Subcutaneous abdominal adipose tissue (tissue), 5 donors: ENCODE data around the gene GCSH.

ENCODE experiments used
- H3K27ac ChIP-seq: one replicate; pipeline ENCODE4 v1.7.0; 2013; ENCODE audit warnings: low read depth, mild to moderate bottlenecking, inconsistent platforms, low read length, moderate library complexity
- H3K27me3 ChIP-seq, 5 donors: one replicate each; pipeline ENCODE4 v1.7.0; 2013; ENCODE audit warnings: low read length in 5 of 5, inconsistent platforms in 1 of 5; ENCODE audit not compliant: control insufficient read depth in 5 of 5, insufficient read depth in 4 of 5
- H3K36me3 ChIP-seq, 5 donors: one replicate each; pipeline ENCODE4 v1.7.0; 2013; ENCODE audit warnings: low read length in 5 of 5; ENCODE audit not compliant: control insufficient read depth in 5 of 5, insufficient read depth in 5 of 5
- H3K4me1 ChIP-seq, 5 donors: one replicate each; pipeline ENCODE4 v1.7.0; 2013; ENCODE audit warnings: low read length in 5 of 5, mild to moderate bottlenecking in 3 of 5, moderate library complexity in 1 of 5; ENCODE audit not compliant: control insufficient read depth in 5 of 5, insufficient read depth in 5 of 5
- H3K4me3 ChIP-seq, 5 donors: one replicate each; pipeline ENCODE4 v1.7.0; 2013; ENCODE audit warnings: low read length in 5 of 5, low read depth in 1 of 5
- H3K9ac ChIP-seq, 5 donors: one replicate each; pipeline ENCODE4 v1.7.0; 2013; ENCODE audit warnings: low read length in 5 of 5, mild to moderate bottlenecking in 4 of 5, moderate library complexity in 3 of 5
- H3K9me3 ChIP-seq, 5 donors: one replicate each; pipeline ENCODE4 v1.7.0; 2013; ENCODE audit warnings: low read length in 5 of 5; ENCODE audit not compliant: control insufficient read depth in 5 of 5
- donor health status: healthy.
- donor health status: healthy.
- donor health status: healthy.
- donor health status: healthy.
- donor health status: healthy.

GCSH gene

DNA sequence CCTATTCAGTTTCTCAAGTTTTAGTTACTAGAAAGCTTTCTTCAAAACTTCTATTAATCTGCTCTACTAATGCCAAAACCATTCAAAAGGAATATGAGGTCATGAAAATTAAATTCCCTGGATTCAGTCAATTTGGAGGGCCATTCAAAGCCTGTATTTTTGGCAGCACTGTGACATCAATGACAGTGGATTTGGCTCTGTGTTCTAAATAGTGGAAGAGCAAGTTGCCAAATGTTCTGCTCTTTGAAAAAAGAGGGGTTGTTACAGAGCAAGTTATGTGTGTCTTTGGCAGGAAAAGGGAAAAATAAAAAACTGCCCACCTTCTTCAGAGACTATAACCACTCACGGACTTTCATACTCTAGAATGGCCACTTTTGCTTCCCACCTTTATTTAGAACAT lies 16.0 kb downstream of the GCSH start:
- no peaks in the 10 kb centered on the region for H3K27me3 ChIP-seq
- no peak overlapping the region for H3K27ac ChIP-seq
- no peak overlapping the region for H3K9ac ChIP-seq
- H3K4me3 ChIP-seq, result no peak overlapping the region
- no peaks in the 10 kb centered on the region for H3K9me3 ChIP-seq
- H3K36me3 ChIP-seq, result peaks cover 0 to 19% (median 8%) of the 10 kb centered on the region in 5 donors
- H3K4me1 ChIP-seq, result peaks cover 1 to 12% (median 10%) of the 10 kb centered on the region in 5 donors

DNA sequence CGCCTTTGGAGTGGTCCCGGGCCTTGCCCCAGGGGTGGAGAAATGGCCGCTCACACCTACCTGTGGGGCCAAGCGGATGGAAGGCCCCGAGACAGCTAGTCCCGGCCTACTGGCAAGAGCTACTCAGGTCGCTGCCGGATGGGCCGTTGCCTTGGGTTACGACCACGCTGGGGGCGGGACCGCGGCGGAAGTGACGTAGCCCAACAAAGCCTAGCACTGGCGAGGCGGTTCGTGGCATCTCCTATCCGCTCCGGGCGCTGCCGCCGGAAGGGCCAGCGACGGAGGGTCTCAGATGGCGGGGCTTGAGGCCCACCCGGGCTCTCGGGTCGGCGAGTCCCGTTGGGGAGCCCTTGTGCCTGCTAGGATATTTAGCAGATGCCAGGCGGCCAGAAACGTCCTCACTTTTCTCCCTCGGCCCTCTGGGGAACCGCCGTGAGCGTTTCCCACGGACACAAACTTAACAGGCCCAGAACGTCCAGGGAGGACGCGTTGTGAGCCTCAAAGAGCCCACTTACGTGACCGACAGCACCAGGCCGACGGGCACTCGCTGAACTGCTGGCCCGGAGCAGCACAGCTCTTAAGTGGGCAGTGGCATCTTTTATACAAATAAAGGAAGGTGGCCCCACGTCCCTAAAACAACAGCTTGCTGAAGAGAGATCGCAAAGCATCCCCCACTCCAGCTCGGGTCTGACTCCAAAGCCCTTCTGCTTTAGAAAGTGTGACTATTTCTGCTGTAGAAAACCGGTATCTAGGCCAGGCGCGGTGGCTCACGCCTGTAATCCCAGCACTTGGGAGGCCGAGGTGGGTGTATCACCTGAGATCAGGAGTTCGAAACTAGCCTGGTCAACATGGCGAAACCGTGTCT lies 18.9 kb downstream of the GCSH start, which contains the start of gene C16orf46:
C16orf46 (minus strand) TSS at position 163 of the 865 bp plus-strand sequence. CDS start 13,283 bp downstream, outside the sequence.
- peak within 1 kb of the TSS; percentile 63 to 97 (median 91) for H3K9ac ChIP-seq
- H3K9me3 ChIP-seq, result no peaks in the 10 kb centered on the region
- H3K36me3 ChIP-seq, result peaks cover 0 to 8% (median 0%) of the 10 kb centered on the region in 5 donors
- peaks cover 1 to 12% (median 10%) of the 10 kb centered on the region in 5 donors for H3K4me1 ChIP-seq
- peak within 1 kb of the TSS; percentile 89 for H3K27ac ChIP-seq
- H3K27me3 ChIP-seq, result no peaks in the 10 kb centered on the region
- peak within 1 kb of the TSS; percentile 82 to 93 (median 91) for H3K4me3 ChIP-seq

DNA sequence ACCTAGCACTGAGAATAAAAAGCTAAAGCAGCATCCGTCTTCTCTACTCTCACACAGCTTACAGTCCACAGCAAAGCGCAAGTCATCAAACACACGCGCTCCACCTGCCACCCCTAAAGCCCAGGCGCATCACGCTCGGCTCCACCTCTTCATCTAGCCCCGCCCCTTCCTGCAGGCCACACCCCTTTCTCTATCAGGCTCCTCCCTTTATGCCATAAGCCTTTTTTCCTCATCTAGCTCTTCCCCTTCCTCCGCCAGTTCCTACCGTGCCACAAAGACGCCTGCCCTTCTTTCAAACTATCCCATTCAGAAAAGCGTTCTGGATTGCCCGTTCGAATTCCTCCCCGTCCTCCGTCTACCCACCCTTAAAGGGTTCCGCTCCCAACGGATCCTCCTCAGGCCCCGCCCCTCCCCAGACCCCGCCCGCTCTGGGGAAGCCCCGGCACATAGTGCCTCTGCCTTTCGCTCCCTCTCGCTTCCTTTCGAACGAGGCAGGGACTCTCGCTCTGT lies 19.6 kb downstream of the GCSH start:
- no peaks in the 10 kb centered on the region for H3K27me3 ChIP-seq
- H3K9me3 ChIP-seq, result no peaks in the 10 kb centered on the region
- H3K4me3 ChIP-seq, result peak overlapping the region; percentile 82 to 93 (median 91)
- peak overlapping the region; percentile 89 for H3K27ac ChIP-seq
- H3K36me3 ChIP-seq, result peaks cover 0 to 5% (median 0%) of the 10 kb centered on the region in 5 donors
- H3K4me1 ChIP-seq, result peaks cover 1 to 12% (median 10%) of the 10 kb centered on the region in 5 donors
- H3K9ac ChIP-seq, result peak overlapping the region; percentile 48 to 97 (median 91)

DNA sequence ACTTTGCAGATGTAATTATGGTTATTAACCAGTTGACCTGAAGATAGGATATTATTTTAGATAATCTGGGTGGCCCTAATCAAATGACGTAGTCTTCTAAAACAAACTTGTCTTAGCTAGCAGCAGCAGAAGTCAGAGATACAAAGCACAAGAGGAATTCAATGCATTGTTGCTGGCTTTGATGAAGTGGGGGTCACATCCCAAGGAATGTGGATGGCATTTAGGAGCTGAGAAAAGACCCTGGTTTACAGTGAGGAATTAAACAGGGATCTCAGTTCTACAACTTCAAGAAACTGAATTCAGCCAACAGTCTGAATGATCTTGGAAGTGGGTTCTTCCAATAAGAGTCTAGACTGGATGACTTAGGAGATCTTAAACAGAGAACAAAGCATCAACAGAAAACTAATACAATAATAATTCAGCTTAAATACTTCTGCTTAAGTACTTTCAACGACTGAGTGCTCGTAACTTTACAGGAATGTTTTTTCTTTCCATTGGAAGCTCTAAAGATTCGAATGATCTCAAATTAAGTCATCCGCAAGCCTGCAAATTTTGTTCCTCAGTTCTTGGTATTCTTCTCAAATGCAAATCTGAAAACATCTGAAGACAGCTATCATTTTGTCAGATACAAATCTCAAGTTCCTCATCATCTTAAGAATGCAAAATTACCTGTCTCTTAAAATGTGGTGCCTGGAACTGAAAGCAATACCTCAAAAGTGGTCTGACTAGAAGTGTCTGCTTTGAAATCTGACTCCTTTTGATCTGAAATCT lies 22.4 kb downstream of the GCSH start:
- H3K4me3 ChIP-seq, result no peak overlapping the region
- no peak overlapping the region for H3K9ac ChIP-seq
- no peaks in the 10 kb centered on the region for H3K27me3 ChIP-seq
- no peaks in the 10 kb centered on the region for H3K9me3 ChIP-seq
- H3K36me3 ChIP-seq, result no peaks in the 10 kb centered on the region
- peaks cover 1 to 12% (median 10%) of the 10 kb centered on the region in 5 donors for H3K4me1 ChIP-seq
- no peak overlapping the region for H3K27ac ChIP-seq

DNA sequence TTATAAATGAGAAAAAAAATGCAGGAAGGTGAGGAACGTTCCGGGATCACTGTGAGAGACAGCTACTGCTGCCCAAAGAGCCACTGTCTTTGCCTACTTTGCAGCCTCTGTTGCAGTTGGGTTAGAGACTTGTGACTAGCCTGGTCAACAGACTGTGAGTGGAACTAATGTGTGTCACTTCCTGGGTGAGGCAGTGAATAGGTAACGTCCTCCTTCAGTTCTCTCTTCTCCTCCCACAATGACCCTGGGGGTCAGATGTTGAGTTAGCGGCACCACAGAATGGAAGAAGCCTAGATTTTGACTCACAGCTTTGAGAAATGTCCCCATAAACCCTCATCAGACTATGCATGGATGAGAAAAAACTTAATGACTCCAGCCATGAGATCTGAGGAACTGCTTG lies 24.4 kb downstream of the GCSH start:
- no peaks in the 10 kb centered on the region for H3K9me3 ChIP-seq
- H3K4me3 ChIP-seq, result no peak overlapping the region
- H3K9ac ChIP-seq, result no peak overlapping the region
- H3K36me3 ChIP-seq, result no peaks in the 10 kb centered on the region
- H3K27ac ChIP-seq, result no peak overlapping the region
- H3K4me1 ChIP-seq, result peaks cover 0 to 6% (median 5%) of the 10 kb centered on the region in 5 donors
- H3K27me3 ChIP-seq, result no peaks in the 10 kb centered on the region

DNA sequence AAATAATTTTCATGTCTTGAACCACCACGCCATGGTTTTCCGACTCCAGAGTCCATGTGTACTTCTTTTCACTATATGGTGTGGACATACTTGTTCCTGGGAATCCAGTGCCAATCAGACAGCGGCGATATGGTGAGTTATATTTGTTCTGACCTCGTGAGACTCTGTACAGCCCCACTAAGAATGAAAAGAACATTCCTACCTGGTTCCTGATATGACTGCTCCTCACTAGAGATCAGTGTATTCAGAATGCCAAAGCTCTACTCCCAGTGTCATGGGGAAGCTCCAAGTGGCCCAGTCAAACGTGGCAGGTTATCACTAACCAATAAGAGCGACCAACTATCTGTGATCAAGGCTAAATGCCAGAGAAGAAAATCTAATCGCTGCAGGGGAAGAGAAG lies 25.2 kb downstream of the GCSH start:
- H3K36me3 ChIP-seq, result no peaks in the 10 kb centered on the region
- H3K9ac ChIP-seq, result no peak overlapping the region
- H3K27me3 ChIP-seq, result no peaks in the 10 kb centered on the region
- no peak overlapping the region for H3K27ac ChIP-seq
- H3K9me3 ChIP-seq, result no peaks in the 10 kb centered on the region
- H3K4me3 ChIP-seq, result no peak overlapping the region
- H3K4me1 ChIP-seq, result no peaks in the 10 kb centered on the region

DNA sequence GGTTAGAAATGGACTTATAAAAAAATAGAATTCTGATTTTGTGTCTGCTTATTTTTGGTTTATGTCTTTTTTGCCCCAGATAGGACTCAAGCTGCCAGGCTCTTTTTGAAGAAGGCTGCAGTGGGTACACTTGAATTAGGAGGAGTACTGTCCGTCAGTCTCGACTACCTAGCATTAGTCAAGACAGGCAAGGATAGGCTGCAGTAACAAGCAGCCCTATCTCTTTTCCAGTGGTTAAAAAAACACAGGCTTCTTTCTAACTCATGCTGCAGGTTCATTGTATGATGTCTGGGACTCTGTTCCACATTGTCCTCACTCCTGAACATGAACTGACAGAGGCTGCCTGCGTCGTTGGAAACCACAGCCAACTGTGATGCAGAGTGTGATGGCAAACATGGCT lies 27.1 kb downstream of the GCSH start:
- H3K36me3 ChIP-seq, result no peaks in the 10 kb centered on the region
- no peak overlapping the region for H3K27ac ChIP-seq
- H3K4me1 ChIP-seq, result no peaks in the 10 kb centered on the region
- H3K4me3 ChIP-seq, result no peak overlapping the region
- no peaks in the 10 kb centered on the region for H3K27me3 ChIP-seq
- no peak overlapping the region for H3K9ac ChIP-seq
- no peaks in the 10 kb centered on the region for H3K9me3 ChIP-seq

DNA sequence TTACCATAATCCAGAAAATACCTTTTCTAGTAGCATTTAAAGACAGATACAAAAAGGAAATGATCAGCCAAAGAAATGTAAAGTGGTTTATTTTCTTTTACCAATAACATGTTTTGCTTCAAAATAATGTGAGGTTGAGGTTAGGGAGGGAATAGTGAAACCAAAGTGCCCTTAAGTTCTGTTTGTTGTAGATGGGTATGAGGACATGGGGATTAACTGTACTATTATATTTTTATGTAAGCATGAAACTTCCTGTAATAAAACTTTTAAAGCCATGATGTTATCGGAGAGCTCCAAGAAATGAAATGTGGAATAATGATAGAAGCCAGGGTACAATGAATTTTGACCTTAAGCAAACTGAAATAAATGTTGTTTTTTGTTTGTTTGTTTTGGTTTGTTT lies 29.0 kb downstream of the GCSH start:
- Histone ChIP-seq H3K9ac (no peak overlapping the region), H3K27ac (no peak overlapping the region), H3K4me1 (no peaks in the 10 kb centered on the region)

DNA sequence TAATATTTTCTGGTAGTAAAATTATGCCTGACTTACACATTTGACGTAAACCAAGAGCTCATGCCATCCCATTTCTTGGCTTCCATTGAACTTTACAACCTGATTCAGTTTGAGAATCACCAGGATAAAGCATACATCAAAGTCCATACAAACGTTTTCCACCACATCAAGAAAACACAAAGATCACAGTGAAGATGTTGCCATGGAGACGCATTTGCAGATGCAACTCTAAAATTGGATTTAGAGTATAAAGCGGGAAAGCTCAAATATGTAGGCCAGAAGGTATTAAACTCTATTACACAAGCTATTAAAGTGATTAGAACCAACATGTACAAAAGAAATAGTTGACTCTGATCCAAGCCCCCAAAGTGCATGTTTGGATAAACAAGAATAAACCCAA lies 29.5 kb downstream of the GCSH start:
- Histone ChIP-seq H3K27ac (no peak overlapping the region), H3K4me3 (no peak overlapping the region), H3K4me1 (no peaks in the 10 kb centered on the region), H3K9ac (no peak overlapping the region), H3K36me3 (no peaks in the 10 kb centered on the region), H3K9me3 (no peaks in the 10 kb centered on the region), H3K27me3 (no peaks in the 10 kb centered on the region)

More for the DNA sequence above, 29.0 kb downstream of the GCSH start:
- Histone ChIP-seq H3K36me3 (no peaks in the 10 kb centered on the region), H3K9me3 (no peaks in the 10 kb centered on the region), H3K4me3 (no peak overlapping the region), H3K27me3 (no peaks in the 10 kb centered on the region)
